HG02885 (cell line): ENCODE data around the gene ZMYND11.

ENCODE experiments used
- ATAC-seq: cut with Tn5 transposase; IDR thresholded peaks from one replicate; pipeline ENCODE4 v1.9.1; 2021; ENCODE audit warnings: mild to moderate bottlenecking; ENCODE audit not compliant: unreplicated experiment, poor library complexity

ZMYND11 gene

DNA sequence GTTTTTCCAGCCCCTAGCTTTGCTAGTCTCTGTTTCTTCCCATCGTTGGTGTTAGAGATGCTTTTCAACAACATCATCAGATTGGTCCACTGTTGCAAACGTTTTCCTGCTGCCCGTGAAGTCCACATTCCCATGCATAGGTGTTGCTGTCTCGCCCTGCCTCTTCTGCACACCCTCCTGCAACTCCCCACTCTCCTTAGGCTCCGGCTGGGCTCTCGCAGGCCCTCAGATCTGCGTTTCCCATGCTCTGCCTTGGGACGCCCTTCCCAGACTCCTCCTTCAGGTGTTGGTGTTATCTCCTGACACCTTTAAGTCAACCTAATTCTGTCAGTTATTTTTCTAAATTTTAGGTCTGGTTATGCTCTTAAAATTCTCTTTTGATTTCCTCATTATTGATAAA, 55.0 kb downstream of the ZMYND11 start:
- no peak for ATAC-seq

DNA sequence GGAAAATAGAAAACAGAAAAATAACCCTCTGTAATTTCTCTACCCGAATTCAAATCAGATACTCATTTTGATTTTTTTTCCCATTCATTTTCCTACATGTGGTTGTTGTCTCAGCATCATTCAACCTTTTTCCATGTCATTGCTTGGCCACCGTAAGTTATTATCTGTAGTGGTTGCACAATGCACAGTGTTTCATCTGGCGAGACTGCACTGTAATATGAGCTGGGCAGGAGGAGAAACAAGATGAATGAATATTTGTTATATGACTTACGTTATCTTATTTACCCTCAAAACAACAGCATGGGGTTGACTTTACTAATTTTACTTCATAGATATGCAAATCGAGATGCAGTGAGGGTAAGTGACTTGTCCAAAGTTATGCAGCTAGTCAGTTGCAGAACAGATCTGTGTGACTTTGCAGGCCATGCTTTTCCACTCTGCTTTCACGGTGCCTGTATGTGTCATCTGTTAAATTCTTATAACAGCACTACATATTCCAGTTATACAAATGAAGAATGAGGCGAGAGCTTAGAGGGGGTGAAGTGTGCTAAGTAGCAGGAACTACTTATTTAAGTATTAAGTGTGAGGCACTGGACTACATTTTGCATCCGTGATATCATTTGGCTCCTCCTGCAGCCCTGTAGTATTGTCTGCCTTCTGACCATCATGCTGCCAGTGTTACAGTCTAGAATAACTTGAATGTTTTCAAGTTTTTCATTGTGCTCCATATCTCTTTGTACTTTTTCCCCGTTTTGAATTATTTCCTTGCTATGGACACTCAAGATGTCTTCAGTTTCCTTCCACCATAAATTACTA, 56.7 kb downstream of the ZMYND11 start:
- ATAC-seq, result no peak

DNA sequence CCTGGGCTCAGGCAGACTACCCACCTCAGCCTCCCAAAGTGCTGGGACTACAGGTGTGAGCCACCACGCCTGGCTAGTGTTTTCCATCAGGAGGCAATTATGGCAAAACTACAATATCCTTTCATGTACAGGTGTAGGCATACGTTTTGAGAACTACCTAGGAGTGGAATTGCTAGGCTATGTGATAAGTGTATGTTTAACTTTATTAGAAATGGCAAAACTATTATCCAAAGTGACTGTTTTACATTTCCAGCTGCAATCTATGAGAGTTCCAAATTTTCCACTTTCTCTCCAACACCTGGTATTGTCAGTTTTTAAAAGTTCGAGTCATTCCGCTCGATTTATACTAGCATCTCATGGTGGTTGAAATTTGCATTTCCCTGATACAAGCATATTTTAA, 59.0 kb downstream of the ZMYND11 start:
- ATAC-seq, result no peak

DNA sequence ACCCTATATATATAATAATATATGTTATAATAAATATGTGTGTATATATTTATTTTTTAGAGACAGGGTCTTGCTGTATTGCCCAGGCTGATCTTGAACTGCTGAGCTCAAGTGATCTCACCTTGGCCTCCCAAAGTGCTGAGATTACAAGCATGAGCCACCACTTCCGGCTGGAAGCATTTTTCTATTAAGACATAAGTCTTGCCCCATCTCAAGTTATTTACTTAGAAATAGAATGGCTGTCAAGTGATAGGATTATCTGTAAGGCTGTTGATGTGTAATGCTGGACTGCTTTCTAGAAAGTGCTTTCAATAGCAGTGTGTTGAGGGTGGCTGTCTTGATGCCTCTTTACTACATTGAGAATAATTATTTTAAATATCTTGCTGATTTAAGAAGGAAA, 65.2 kb downstream of the ZMYND11 start:
- ATAC-seq, result no peak

DNA sequence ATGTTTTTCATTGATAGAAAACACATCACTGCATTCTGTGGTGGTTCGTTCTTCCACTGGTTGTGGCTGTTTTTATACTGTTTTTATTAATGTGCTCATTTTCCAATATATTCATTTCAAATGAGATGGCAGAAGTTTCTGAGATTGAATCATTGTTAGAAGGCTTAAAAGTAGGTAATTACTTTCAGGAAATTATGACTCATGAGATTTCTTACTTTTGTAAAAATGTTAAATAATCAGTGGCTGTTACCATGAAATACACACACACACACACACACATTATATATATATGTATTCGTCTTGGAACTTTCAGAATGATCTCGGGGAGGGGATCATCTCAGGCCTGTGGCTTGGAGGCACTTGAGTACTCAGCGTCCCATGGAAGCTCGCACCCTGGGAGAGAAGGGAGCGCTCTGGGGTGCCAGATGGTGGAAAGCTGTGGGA, 66.1 kb downstream of the ZMYND11 start:
- ATAC-seq, result no peak

DNA sequence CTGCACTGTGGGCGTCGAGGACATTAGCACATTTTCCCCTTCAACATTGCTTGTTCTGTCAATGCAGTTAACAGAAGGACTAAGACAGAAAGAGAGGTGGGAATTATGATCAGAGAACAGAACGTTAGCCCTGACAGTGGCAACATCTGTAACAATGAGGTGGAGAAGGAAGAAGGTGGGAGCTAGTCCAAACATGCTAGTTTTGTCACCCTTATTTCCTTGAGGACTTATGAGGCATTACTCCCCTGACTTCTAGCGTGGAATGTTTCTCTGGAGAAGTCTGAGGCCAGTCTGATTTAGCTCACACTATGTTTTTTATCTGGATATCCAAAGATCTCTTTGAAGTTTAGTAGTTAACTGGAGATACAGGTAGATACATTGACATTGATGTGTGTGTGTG, 73.4 kb downstream of the ZMYND11 start:
- ATAC-seq, result no peak

DNA sequence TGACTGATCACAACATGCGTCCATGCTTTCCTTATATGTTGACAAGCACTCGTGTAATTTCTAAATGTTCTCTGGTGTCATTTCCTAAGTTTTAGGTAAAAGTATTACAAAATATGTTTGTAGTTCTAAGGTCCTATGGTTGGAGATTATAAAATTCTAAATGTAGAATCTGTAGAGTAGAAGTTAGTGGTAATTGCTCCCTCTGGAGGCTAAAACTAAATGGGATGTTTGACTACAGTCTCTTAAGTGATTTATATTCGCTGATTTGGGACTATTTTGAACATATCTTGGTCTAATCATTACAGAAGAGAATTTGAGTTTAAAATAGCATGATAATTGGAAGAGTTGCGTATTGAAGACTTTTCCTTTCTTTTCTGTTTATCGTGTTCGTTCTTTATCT, 74.1 kb downstream of the ZMYND11 start:
- no peak for ATAC-seq

DNA sequence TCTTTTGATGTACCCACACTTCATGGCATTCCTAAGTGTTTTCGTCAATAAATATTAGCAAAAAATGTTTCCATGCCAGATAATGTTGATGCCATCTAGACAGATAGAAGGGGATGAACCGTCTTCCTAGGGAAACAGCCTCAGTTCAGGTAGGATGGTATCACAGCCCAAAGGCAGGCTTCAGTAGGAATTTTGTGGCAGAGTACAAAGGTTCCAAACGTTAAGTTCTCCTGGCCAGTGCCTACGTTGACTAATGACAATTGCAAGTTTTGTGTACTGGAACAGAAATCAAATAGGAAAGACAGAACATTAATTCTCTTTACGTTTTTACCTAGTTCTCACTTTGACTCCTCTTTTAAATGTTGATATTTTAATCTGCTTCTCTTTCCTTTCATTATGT, 75.0 kb downstream of the ZMYND11 start:
- no peak for ATAC-seq

DNA sequence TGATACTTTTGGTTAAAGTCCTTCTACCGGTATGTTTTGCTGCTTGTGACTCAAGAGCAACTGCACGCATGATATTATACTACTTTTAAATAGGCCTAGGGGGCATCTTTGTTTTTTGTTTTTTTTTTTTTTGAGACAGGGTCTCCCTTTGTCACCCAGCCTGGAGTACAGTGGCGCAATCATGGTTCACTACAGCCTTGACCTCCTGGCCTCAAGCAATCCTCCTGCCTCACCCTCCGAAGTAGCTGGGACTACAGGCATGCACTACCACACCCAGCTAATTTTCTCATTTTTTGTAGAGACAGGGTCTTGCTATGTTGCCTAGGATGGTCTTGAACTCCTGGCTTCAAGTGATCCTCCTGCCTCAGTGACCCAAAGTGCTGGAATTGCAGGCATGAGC, 80.2 kb downstream of the ZMYND11 start:
- no peak for ATAC-seq

DNA sequence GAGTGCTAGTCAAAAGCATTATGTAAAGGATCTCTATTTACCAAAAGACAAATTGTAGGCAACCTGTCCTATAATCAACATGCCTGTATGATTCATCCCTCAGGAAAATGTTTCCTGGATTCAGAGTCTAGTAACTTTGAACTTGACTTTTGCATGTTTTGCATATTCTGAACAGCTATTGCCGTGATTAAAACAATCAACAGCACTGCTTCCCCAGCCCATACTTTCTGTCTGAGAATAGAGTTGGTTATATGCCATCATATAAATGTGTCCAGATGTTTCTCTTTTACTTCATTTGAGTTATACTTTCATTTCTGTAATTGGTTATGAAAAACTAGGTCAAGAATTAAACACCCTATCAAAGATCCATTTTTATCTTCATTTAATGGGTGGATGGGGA, 83.5 kb downstream of the ZMYND11 start:
- no peak for ATAC-seq

DNA sequence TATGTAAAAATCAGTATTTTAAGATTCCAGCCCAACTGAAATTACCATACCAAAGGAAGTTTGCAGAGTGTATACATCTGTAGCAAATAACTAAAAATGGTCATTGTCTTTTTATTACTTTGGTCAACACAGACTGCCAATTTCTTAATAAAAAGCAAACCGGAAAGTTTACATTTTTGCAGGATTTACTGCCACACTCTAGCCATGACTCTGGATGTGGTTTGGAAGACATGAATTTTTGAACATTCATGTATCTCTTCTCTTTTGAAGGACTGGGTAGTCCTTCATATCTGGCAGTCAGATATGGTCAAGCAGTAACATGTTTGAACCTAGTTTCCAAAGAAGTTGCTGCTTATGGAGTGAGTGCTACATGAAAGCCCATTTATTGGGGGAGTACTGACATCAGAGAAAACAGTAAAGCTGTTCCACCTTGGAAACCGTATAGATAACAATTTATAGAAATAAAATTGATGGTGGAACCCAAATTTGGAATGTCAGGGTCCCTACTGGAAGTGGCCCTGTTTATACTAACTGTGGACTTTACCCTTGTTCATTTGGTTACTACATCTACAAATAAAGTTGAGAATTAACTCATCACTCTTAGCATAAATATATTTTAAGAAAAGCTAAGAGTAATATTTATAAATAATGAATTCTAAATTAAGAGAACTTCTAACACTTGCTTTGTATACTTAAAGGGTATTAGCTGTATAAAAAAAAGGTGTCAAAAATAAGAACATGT, 84.6 kb downstream of the ZMYND11 start:
- no peak for ATAC-seq

DNA sequence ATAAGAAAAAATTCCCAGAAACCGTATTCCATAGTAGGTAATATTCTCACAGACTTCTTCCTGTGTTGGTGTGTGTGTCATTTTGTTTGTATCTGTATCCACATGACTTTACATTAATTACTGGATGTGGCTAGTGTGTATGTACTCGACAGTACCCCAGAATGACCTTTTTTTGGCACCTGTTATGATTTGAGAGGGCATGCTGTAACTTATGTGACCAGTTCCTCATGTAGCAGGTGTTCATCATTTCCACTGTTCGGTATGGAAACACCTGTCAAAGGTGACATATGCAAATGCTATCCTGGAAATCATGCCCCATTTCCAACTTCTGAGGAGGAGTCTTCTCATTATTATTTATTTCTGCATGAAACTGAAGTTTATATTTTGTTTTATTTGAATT, 89.3 kb downstream of the ZMYND11 start:
- peak; percentile 52 for ATAC-seq

DNA sequence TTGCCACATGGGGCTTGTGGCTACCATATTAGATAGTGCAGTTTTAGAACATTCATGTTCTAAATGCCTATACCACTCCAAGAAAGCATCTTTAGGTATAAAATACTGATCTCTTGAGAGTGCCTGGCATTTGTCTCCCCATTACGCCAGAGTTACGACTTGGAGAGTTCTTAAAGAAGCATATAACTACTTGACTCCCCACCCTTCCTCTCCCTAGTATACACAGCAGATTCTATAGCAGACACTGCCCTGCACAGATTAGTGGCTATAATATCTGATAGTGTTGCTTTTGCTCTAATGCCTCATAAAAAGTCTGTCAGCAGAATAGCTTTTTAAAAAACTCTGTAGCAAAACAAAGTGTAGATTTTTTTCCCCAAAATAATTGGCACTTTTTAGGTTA, 90.8 kb downstream of the ZMYND11 start:
- ATAC-seq, result no peak

DNA sequence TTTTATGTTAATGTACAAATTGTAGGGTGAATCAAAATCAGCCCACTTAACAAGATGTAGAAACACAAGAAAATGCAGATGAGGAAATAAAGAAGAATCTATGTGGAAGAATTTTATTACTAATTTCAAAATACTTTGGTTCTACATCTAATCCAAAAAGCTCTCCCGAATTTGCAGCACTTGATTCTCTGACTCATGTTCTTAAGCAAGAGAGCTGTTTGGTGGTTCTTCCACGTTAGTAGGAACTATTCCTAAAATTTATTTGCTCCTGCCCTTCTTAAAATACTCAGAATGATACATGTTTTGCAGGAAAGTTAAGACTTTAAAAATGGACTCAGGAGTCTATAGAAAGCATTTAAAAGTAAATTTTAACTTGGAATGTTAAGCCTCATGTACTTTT, 91.8 kb downstream of the ZMYND11 start:
- no peak for ATAC-seq

DNA sequence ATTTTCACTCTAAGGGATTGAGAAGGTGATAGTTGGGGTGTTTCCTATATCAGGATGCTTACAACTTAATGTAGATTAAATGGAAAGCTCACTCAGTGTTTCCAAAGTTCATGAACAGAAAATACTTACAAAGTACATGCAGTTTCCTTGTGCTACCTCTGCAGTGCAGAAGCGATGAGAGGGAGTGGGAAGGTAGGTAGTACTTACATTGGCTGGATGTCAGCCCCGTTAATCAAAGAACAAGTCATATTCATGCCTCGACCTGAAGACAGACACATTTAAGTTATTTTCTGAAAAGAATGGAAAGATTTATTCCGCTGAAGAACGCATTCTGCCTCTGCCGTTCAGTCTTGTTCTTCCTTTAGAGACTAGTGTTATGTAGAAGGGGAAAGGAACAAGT, 93.1 kb downstream of the ZMYND11 start:
- ATAC-seq, result no peak

DNA sequence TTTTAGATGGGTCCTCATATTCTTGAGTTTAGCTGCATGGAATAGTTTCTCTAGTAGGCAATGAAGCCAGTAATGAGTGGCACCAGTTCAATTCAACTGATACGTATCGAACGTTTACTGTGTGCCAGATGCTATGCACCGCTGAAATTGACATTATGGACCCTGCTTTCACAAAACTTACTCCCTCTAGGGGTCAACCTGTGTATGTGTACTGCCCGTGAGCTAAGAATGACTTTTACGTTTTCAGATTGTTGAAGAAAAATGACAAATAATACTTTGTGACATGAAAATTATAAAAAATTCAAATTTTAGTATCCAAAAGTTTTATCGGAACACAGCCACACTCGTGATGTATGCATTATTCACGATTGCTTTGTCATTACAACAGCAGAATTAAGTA, 95.5 kb downstream of the ZMYND11 start:
- no peak for ATAC-seq

DNA sequence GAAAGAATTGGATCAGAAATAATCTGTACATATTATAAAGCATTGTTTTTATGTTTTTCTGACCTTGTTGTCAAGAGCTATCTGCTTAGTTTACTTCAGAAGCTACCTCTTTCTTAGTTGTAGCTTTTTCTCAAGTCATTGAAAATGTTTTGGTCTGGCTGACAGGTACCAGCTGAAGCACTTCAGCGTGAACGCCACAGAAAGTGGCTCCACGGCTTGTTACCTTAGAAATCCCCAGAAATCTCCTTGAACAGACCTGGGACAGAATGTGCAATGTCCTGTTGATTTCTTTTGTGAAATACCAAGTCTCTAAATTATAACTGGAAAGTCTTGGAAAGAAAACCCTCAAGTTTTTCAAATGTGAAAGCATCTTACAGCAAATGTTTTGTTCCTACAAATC, 96.8 kb downstream of the ZMYND11 start:
- ATAC-seq, result no peak

DNA sequence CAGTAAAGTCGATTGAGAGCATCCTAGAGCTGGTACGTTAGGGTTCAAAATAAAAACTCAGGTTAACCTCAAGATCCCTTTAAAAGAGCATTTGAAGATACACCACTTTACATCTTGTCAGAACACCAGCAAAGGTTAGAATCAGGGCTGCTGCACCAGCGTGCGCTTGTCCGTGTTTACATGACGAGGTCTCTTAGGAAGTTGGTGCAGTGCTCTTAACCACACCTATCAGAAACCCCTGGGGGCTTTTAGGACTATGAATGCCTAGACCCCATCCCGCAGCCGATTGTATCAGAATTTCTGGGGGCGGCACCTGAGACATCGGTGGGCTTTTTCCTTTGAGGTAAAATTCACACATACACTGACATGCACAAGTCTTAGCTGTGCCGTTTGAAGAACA, 97.6 kb downstream of the ZMYND11 start:
- ATAC-seq, result no peak

DNA sequence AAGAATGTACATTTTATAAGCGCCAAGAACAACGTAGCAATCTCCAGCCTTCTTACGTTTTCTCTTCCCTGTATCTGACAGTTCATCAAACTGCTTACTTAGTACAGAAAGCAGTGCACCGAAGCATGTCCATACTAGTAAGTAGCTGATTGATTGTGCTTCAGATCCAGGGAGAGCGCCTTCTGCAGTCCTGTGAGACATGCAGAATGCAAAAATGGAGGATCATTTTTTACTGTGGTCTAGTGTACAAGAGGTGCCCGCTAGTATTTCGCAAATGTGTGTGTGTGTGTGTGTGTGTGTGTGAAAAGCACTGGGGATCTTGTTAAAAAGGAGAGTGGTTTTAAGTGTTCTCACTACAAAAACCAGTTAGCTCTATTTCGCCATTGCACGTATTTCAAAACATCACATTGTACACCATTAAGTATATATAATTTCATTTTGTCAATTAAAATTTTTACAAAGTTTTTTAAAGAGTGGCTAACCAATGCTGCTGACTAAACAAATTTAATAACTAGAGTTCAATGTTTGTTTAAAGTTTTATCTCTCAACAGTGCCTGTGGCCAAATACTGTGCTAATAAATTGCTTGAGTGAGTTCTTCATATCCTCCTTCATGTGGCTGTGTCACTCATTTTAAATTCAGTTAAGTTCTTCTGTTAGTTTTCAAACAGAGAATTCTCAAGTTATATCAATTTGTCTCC, 99.6 kb downstream of the ZMYND11 start:
- ATAC-seq, result no peak

DNA sequence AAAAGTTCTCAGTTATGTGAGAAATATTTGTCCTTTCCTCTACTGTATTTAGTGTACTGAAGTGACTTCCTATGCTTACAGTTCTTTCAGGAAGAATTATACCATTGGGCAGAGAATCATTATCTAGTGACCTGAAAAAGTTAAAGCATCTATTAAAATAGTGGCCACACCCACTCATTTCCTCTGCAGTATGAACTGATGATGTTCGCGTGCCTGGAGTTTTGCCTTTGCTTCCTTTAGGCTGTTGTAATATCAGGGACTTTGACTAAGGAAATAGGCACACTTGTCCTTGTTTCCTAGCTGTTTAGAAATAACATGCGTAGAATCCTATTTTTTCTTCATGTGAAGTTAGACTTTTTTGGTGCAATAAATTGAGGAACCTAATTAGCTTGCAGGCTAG, 100.7 kb downstream of the ZMYND11 start:
- ATAC-seq, result no peak

DNA sequence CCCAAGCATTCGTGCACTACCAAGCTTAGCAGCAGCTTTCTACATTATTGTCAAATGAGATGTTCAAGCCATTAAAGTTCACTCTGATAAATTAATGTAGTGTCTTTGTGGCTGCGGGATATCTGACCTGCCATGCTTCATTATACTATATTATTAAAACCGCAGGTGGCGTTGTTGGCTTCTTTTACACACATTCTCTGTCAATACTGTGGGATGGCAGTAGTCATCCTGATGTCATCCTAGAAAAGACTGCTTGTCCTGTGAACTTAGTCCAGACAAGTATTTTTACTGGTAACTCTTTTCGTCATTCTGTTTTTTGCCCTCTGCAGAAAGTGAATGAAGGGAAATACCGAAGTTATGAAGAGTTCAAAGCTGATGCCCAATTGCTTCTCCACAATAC, 103.9 kb downstream of the ZMYND11 start:
- ATAC-seq, result no peak
